GM10266 (cell line): ENCODE results near the gene PCNX2.

Source experiments
- DNase-seq: peaks from one replicate; pipeline ENCODE4 v3.0.0; 2012; ENCODE audit errors: extremely low spot score
- TF ChIP-seq, protein P1 (sequence below): IDR thresholded peaks from 2 replicates; pipeline ENCODE4 v1.5.1; 2012; ENCODE audit warnings: mild to moderate bottlenecking, low read depth; ENCODE audit not compliant: control insufficient read depth, insufficient read depth; ENCODE audit errors: missing control alignments

Gene PCNX2

DNA sequence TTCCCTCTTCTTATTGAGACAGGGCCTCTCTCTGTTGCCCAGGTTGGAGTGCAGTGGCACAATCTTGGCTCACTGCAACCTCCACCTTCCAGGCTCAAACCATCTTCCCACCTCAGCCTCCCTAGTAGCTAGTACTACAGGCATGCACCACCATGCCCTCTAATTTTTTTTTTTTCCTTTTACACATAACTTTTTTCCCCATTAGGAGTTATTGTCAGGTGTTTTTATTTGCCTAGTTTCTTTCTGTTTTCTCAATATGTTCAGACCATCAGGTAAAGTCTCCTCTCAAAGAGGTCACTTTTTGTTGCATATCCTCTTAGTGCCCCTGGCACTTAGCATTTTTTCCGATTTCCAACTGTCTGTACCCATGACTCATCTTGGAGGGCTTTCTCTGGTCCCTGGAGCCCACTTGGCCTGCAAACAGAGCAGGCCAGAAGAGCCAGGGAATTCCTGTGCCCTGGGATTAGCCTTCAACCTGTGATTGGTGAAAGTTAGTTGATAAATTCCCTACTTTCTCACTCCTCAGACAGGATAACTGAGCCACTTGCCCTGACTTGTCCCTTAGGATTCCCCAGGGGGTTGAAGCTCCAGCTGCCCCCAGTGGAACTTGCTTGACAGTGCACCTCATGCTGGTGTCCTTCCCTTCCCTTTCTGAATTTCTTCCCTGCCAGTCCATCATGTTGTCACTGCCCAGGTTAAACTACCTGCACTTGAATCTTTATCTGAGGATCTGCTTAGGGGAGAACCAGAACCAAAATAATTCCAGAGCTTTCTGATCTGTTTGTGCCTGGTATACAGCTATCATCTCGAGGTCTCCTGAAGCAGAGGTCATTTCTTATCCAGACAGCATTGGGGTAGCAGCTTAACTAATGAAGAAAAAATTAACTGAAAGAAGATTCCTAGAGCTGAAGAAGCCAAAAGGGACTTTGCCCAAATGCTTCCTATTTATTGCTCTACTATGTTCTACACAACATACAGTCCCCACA, 342.7 kb downstream of the PCNX2 start:
- TF ChIP-seq, protein P1, sequence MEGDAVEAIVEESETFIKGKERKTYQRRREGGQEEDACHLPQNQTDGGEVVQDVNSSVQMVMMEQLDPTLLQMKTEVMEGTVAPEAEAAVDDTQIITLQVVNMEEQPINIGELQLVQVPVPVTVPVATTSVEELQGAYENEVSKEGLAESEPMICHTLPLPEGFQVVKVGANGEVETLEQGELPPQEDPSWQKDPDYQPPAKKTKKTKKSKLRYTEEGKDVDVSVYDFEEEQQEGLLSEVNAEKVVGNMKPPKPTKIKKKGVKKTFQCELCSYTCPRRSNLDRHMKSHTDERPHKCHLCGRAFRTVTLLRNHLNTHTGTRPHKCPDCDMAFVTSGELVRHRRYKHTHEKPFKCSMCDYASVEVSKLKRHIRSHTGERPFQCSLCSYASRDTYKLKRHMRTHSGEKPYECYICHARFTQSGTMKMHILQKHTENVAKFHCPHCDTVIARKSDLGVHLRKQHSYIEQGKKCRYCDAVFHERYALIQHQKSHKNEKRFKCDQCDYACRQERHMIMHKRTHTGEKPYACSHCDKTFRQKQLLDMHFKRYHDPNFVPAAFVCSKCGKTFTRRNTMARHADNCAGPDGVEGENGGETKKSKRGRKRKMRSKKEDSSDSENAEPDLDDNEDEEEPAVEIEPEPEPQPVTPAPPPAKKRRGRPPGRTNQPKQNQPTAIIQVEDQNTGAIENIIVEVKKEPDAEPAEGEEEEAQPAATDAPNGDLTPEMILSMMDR: peak; percentile 63
- peak; percentile 52 for DNase-seq

DNA sequence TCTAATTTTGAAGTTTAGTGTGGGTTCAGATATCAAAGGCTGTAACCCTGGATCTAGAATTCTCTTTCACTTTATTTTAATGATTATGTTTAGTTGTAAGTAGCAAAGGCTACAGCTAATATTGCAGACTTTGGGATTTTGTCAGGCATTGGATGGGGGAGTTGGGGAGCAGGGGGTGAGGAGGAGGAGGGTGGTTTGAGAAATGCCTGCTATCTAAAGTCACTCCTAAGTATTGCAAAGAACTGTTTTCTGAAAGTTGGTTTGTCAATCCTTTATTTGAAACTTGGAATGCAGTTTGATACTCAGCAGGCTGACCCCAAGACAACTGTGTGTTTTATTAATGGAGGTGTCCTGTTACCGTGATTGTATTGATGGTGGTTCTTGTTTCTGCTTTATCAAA, 343.9 kb downstream of the PCNX2 start:
- TF ChIP-seq, protein P1: no peak
- DNase-seq: no peak

DNA sequence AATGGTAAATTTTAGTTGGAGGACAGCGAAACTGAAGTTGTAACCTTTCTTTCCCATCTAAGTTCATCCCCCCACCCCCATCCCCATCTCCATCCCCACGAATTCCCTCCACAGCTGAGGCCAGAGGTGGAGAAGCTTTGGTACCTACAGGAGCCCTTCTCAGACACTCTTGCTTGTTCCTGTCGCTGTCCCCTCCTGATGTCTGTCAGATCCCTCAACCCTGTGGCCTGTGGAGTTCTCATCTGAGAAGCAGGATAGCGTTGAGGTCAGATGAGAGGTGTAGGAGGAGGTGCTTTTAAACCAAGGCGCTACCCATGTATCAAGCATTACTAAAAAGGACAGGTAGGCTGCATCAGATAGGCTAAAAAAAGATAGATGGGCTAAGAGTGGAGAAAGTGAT, 344.3 kb downstream of the PCNX2 start:
- TF ChIP-seq, protein P1: no peak
- peak; percentile 32 for DNase-seq

DNA sequence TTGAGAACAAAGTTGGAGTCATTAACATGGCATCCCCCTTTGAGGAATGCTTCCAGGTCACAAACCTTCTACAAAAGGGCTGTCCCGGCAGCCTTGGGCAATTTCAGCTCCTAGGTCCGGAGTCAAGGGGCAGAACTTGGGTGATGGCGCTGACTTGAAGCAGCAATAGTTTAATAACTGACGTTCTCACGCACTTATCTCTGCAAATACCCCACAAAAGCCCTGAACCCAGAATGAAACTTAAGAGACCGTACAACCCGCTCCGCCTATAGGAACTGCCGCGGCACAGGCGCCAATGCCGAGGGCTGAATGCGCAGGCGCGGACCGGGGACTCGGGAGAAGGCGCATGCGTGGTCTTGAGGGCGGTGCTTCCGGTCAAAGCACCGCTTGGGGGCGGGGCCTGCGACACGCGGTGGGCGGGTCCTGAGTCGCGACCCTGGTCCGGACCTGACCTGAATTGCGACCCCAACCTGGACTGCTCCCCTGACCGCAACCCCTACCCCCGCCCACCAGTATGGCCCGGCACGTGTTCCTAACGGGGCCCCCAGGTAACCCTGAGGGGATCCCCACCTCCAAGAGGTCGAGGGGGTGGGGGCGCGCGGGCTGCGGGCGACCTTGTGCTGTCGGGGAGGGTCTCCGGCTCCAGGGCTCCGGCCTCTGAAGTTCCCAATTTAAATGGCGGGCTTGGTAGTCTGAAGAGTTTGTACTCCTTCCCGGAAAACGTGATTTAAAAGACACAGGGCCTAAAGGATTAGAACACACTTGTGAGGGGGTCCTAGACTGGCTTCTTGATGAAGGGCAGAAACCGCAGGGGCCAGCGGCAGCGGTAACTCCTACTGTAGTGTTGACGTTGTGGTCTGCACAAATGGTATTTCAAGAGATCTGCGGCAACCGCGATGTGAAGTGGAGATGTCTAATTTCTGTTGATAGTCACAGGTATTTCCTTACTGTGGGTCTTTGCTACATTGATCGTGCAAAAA, 345.0 kb downstream of the PCNX2 start, which contains the start of gene NTPCR:
Gene NTPCR, plus strand, starts transcription at position 415 of the 980 bp plus-strand sequence. Its CDS starts 100 bp downstream, at position 515.
- DNase-seq: peak; percentile 94
- TF ChIP-seq, protein P1: no peak

DNA sequence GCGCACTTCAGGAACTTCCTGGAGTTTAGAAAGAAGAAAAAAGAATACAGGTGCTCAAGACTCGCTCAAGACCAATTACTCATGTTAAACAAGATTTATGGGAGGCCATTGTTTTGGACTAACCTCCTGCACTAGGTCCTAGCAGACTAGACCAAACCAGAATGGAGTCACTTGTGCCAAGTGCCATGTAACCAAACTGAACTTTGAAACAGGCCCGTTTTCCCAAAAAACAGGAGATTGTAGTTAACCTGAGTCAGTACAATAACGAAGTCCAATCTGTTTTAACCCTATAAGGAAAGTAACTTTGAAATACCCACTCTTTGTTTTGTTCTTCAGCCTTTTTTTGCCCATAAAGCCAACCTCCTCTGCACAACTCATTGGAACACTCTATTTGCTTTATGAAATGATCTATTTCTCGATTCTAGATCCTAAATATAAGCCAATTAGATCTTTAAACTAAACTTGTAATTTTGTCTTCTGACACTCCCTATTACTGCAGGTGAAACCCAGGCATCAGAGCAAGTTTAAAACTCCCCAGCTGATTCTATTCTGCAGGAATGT, 345.8 kb downstream of the PCNX2 start:
- TF ChIP-seq, protein P1: no peak
- DNase-seq: no peak

DNA sequence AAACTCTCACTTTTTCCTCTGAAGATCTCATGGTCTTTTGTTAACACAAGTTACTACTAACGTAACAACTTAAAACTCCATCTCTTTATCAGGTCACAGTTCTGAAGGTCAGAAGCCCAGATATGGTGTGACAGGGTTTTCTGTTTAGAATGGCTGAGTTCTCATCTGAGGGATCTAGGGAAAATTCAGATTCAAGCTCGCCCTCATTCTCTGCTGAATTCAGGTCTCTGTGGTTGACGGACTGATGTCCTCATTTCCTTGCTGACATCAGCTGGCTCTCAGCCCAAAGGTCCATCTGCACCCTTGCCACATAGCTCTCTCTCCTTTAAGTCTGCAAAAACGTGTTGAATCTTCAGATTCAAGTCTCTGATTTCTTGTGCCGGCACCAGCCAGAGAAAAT, 351.2 kb downstream of the PCNX2 start:
- TF ChIP-seq, protein P1: no peak
- DNase-seq: no peak
